CD4-positive, alpha-beta T cell treated with Interleukin-15 for 4 hours (primary cell): Measurements from ENCODE around the gene RLN3.

Source experiments
- DNase-seq: peaks from one replicate; pipeline ENCODE4 v3.0.0-alpha.2; 2020; ENCODE audit warnings: low spot score

The RLN3 gene

GRCh38 chr19:14027856-14028450, at the start of gene RLN3:
Gene RLN3, plus strand, starts transcription at chr19:14028148. Its CDS starts 57 bp downstream, at chr19:14028205.
- DNase-seq, result no peak

- DNase-seq, result peak; percentile 21
Measured at GRCh38 chr19:13978351-13979243, 49.4 kb upstream of the RLN3 start.

- no peak for DNase-seq
Measured at GRCh38 chr19:13979244-13979615, 48.7 kb upstream of the RLN3 start.

GRCh38 chr19:13979686-13980085, 48.3 kb upstream of the RLN3 start:
- DNase-seq, result no peak

- no peak for DNase-seq
Measured at GRCh38 chr19:13980340-13980739, 47.6 kb upstream of the RLN3 start.

GRCh38 chr19:13981021-13981420, 46.9 kb upstream of the RLN3 start:
- DNase-seq, result no peak

- DNase-seq, result no peak
Measured at GRCh38 chr19:13981467-13981866, 46.5 kb upstream of the RLN3 start.

GRCh38 chr19:13981988-13982501, 45.9 kb upstream of the RLN3 start:
- DNase-seq, result no peak

- no peak for DNase-seq
Measured at GRCh38 chr19:13982773-13983172, 45.2 kb upstream of the RLN3 start.

- DNase-seq, result peak; percentile 42
Measured at GRCh38 chr19:13983213-13983889, 44.6 kb upstream of the RLN3 start.

- DNase-seq, result no peak
Measured at GRCh38 chr19:13984186-13984585, 43.8 kb upstream of the RLN3 start.

- DNase-seq, result peak; percentile 44
Measured at GRCh38 chr19:13984875-13985741, 42.8 kb upstream of the RLN3 start.

- no peak for DNase-seq
Measured at GRCh38 chr19:13985771-13986347, 42.1 kb upstream of the RLN3 start.

- peak; percentile 99 for DNase-seq
Measured at GRCh38 chr19:13986348-13986904, 41.5 kb upstream of the RLN3 start.

- no peak for DNase-seq
Measured at GRCh38 chr19:13987101-13987890, 40.7 kb upstream of the RLN3 start.

- no peak for DNase-seq
Measured at GRCh38 chr19:13989487-13989886, 38.5 kb upstream of the RLN3 start.

GRCh38 chr19:13990085-13990484, 37.9 kb upstream of the RLN3 start:
- no peak for DNase-seq

GRCh38 chr19:13992025-13992424, 35.9 kb upstream of the RLN3 start:
- no peak for DNase-seq

- DNase-seq, result no peak
Measured at GRCh38 chr19:13993590-13994300, 34.2 kb upstream of the RLN3 start.
